Tibial nerve (tissue), 3 donors: ENCODE data around the gene PLEKHA7.

Experiments used
- POLR2A ChIP-seq, 2 donors: fragments of 450-650 bp; IDR thresholded peaks; one replicate each; pipeline ENCODE4 v1.6.1; 2017; ENCODE audit warnings: antibody characterized with exemption in 2 of 2, mild to moderate bottlenecking in 2 of 2, moderate library complexity in 2 of 2
- TF ChIP-seq, protein P1 (sequence below), 5 experiments: fragments of 200-600 bp in 3 of 5; fragments of 450-650 bp in 2 of 5; sonication (generic) in 3 of 5; IDR thresholded peaks; one replicate each; pipeline ENCODE4 v1.5.1; 2016 to 2019; ENCODE audit warnings: antibody characterized with exemption in 5 of 5, mild to moderate bottlenecking in 3 of 5, moderate library complexity in 2 of 5

DNA sequence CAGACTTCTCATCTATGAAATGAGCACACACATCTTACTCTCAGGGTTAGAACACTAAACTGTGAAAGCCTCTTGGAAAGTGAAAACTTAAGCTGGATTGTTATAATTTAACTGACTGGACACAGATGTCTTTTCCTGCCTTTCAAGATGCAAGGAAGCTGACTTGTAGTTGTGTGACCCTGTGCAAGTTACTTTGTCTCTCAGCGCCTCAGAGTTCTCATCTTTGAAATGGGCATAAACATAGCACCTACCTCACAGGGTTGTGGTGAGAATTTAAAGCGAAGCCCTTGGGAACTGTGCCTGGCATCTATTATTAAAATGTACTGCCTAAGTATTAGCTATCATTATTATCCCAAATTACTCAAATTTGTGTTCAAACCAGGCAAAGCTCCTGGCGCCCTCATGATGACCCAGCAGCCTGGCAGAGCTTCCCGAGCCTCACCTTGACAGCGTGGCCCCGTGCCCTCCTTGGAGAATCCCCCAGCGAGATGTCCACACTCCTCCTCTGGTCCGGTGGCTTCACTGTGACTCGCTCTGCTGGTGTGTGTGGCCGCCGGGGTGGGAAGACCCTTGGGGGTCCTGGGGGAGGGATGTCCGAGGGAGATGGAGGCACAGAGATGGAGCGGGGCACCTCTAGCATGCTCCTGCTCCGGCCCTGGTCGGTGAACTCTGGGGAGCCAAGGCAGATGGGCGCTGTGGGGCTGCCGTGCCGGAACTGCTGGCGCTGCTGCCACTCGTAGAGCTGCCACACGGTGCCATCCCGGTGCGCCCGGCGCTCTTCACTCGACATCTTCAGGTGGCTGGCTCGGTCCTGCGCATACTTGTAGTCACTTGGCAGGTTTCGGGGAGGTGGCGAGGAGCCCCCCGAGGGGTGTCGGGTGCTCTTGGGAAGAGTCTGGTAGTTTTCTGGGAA lies 197.6 kb downstream of the PLEKHA7 start:
- TF ChIP-seq, protein P1, sequence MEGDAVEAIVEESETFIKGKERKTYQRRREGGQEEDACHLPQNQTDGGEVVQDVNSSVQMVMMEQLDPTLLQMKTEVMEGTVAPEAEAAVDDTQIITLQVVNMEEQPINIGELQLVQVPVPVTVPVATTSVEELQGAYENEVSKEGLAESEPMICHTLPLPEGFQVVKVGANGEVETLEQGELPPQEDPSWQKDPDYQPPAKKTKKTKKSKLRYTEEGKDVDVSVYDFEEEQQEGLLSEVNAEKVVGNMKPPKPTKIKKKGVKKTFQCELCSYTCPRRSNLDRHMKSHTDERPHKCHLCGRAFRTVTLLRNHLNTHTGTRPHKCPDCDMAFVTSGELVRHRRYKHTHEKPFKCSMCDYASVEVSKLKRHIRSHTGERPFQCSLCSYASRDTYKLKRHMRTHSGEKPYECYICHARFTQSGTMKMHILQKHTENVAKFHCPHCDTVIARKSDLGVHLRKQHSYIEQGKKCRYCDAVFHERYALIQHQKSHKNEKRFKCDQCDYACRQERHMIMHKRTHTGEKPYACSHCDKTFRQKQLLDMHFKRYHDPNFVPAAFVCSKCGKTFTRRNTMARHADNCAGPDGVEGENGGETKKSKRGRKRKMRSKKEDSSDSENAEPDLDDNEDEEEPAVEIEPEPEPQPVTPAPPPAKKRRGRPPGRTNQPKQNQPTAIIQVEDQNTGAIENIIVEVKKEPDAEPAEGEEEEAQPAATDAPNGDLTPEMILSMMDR (IDR thresholded peaks at IDR 0.05), result no peak
- TF ChIP-seq POLR2A (IDR thresholded peaks at IDR 0.05), result no peak
